GM21576 (cell line): Measurements from ENCODE around the gene SHTN1.
A peak's percentile ranks its signal among the peaks of the same experiment; 100 is the strongest.

Source experiments
- ATAC-seq: cut with Tn5 transposase; IDR thresholded peaks from one replicate; pipeline ENCODE4 v1.9.1; 2021; ENCODE audit warnings: mild to moderate bottlenecking, moderate library complexity; ENCODE audit not compliant: unreplicated experiment

Gene SHTN1

DNA sequence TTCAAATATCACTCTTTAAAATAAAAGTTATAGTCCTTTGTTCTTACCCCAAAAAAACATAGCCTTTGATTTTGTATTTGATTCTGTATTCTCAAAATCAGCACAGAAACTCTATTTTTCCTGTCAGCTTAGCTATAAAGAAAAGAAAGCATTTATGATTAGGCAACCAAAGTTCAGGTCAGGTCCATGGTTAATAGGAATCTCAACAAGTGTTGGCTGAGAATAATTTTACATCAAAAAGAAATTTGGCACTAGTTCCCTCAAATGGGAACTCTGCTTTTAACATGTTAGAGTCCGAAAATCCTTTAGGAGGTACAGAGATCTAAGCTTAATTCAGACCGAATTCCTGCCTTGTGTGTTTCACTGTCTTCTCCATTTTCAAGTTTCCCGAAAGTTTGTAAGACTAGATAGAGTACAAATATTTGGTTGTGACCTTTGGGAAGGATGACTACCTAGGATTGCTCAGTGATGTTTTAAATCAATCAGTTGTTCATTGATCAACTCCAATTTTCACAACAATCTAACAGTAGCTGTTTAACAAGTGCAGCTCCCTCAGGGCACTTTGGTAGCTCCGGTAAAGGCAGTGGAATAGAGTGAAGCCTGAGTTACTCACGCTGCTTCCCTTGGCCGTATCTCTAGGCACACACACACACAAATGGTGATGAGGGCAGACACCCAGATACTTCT, 164.5 kb downstream of the SHTN1 start:
- ATAC-seq, result no peak

DNA sequence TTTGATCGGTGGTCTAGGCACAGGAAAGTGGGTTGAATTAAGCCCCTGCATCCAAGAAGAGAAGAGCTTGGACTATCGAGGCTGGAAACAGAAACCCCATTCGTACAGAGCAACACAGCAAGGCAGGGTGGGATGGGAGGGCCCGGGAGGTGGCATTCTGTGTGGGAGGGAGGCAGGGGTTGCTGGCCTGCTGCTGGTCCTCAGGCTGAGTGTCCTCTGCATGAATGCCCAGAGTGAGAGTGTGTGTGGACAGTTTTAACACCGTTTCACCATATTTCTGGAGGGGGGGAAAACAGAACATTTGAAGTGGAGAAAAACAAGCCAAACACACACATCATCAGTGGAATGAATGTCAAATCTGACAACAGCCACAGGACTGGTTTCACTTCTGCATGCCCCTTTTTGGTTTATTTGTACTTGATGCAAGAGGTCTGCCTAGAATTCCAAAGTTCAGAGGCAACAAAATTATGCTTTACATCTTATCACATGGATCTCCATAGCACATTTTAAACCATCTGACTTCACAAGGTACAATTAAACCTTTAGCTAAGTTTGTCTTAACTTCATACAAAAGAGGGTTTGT, 166.8 kb downstream of the SHTN1 start:
- ATAC-seq, result peak; percentile 74

- ATAC-seq, result no peak
Observed at GRCh38 chr10:116836902-116837523, 168.0 kb downstream of the SHTN1 start.

DNA sequence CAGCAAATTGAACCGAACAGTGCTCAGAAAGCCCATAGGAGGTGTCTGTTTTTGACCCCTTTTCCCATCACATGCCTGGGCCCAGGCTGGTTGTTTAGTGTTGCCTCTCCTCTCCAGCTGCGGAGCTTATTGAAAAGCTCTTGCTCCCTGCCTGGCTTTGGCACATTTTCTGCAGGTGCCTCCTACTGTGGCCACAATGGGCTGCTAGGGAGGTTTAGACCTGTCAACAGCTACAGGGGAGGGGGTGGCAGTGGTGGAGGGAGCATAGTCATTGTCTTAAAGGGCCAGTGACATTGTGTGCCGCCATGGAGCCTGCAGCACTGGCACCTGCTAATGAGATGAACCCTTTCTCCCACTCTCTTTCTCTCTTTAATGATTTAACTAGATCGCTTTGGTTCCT, 168.9 kb downstream of the SHTN1 start:
- no peak for ATAC-seq

DNA sequence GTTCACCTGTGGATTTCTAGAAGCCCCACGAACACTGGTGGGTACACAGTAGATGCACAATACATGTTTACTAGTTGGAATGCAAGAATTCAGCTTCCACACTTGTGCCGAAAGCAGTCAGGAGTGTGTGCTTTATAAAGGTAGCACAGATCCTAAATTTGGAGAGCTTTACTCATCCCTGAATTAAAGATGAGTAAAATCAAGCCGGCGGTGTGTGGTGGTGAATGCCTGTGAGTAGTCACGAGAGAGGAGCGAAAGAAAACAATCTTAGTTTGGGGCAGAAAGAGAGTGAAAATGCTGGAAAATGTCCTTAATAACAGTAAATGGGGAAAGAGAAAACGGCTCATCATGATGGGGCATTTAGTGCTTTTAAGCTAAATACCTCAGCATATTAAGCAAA, 169.3 kb downstream of the SHTN1 start:
- no peak for ATAC-seq

- ATAC-seq, result no peak
Observed at GRCh38 chr10:116833986-116834985, 170.7 kb downstream of the SHTN1 start.

DNA sequence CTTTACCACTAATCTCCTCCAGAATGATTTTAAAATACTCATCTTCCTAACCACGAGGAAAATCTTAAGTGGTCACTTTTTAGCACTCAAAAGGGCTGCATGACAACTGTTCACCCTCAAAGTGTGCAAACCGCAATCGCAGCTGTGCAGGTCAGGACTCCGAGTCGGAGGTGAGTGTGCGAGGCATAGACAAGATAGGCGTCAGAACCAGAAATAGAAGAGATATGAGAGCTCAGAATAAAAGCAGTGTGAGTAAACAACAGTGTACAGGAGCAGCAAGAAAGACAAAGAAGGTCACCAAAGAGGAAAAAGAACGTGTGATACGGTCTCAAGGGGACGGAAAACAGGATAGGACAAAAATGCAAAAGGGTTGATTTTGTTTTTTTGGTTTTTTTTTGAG, 173.2 kb downstream of the SHTN1 start:
- ATAC-seq, result no peak
